MCF 10A (cell line): ENCODE results near the gene ADCY4. TPM values are rescaled to one million over a fixed set of nuclear protein-coding genes. Genes with fewer than 3 reads are reported as not detected.

ENCODE experiments used
- BruUV-seq: library from RNA; stranded (reverse); fragments of 400-500 nt; replicated peaks from 2 replicates; lab custom pipeline; 2021; lab: Mats Ljungman, UMichigan
- CTCF ChIA-PET: fragments of 300-600 bp; sonication (Branson Sonifier 250); formaldehyde crosslinking; extraction: SDS; loops from one replicate; lab custom pipeline; 2021; ENCODE audit warnings: antibody characterized with exemption, inconsistent platforms; lab: Yijun Ruan, JAX
- POLR2A ChIA-PET: fragments of 300-600, 350-650 bp; sonication (Branson Sonifier 250); formaldehyde crosslinking; extraction: SDS; loops from one replicate; lab custom pipeline; 2020; ENCODE audit warnings: antibody characterized with exemption, inconsistent platforms; lab: Yijun Ruan, JAX
- DNase-seq: peaks from one replicate; pipeline ENCODE4 v3.0.0-alpha.2; 2018; ENCODE audit not compliant: unreplicated experiment
- H3K27ac Mint-ChIP-seq: one replicate; pipeline ENCODE4 v1.8.0; 2022; ENCODE audit warnings: mild to moderate bottlenecking, low read depth, mixed read lengths; ENCODE audit not compliant: unreplicated experiment
- H3K27me3 Mint-ChIP-seq: one replicate; pipeline ENCODE4 v1.8.0; 2022; ENCODE audit warnings: mixed read lengths; ENCODE audit not compliant: insufficient read depth, unreplicated experiment
- H3K36me3 Mint-ChIP-seq: one replicate; pipeline ENCODE4 v1.8.0; 2022; ENCODE audit warnings: mild to moderate bottlenecking, moderate library complexity, mixed read lengths; ENCODE audit not compliant: insufficient read depth, unreplicated experiment
- H3K4me1 Mint-ChIP-seq: one replicate; pipeline ENCODE4 v1.8.0; 2022; ENCODE audit warnings: mixed read lengths; ENCODE audit not compliant: insufficient read depth, unreplicated experiment
- H3K4me3 Mint-ChIP-seq: one replicate; pipeline ENCODE4 v1.8.0; 2022; ENCODE audit warnings: mild to moderate bottlenecking, moderate library complexity, mixed read lengths; ENCODE audit not compliant: unreplicated experiment
- H3K9me3 Mint-ChIP-seq: one replicate; pipeline ENCODE4 v1.8.0; 2022; ENCODE audit warnings: mixed read lengths; ENCODE audit not compliant: unreplicated experiment
- intact Hi-C: fragments of 100-400 bp; cut with micrococcal nuclease; formaldehyde crosslinking; loops from 2 replicates; pipeline ENCODE4 v1.14.1; 2022
- total RNA-seq: library from RNA; stranded (reverse); gene quantifications from 2 replicates; pipeline ENCODE4 v1.2.3, GENCODE V29; 2022
- TF ChIP-seq, protein P1 (sequence below): fragments of 200-600 bp; IDR thresholded peaks from one replicate; pipeline ENCODE4 v1.8.0; 2022; ENCODE audit warnings: antibody characterized with exemption, mild to moderate bottlenecking; ENCODE audit not compliant: unreplicated experiment

Gene ADCY4
- total RNA-seq, 1 experiment from 2014 or later = not detected

DNA sequence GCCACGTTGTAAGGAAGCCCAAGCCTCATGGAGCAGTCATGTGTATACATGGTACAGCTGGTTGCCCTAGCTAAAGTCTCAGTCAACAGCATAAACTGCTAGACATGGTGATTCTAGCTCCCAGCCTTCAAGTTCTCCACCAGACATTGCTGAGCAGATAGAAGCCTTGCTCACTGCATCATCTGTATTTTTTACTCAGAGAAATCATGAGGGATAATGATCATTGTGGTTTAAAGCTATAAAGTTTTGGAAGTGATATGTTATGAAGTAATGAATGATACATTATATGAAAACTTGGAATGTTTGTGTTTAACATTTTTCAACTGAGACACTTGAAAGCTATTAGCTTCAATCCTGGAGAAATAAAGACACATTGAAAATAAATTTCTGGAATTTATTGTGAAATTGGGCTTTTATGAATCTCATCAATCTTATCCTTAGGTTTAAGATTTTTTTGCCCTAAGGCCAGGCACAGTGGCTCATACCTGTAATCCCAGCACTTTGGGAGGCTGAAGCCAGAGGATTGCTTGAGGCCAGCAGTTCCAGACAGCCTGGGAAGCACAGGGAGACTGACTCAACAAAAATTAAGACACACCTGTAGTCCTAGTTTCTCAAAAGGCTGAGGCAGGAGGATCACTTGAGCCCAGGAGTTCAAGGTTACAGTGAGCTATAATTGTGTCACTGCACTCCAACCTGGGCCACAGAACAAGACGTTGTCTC, 27.5 kb upstream of the ADCY4 start:
- Mint-ChIP-seq H3K27ac (no peak overlapping the region), H3K4me3 (no peak overlapping the region), H3K27me3 (no peaks in the 10 kb centered on the region), H3K36me3 (peaks cover 7% of the 10 kb centered on the region), H3K4me1 (peaks cover 22% of the 10 kb centered on the region), H3K9me3 (no peaks in the 10 kb centered on the region)
- ChIA-PET CTCF (interaction anchor here (0.5 to 4.0 kb wide), 10 partner anchors 9 to 1764 kb away, joined by 3 to 31 read pairs (median 10); partner anchors contain the start of genes ADCY4, CIDEB and KHNYN), POLR2A (interaction anchor here (0.7 to 1.5 kb wide), 6 partner anchors 11 to 80 kb away, joined by 3 to 7 read pairs (median 3); partner anchors contain the start of genes DHRS1, NOP9 and SDR39U1)
- intact Hi-C loops = no loop called here
- DNase-seq = no peak
- TF ChIP-seq, protein P1, sequence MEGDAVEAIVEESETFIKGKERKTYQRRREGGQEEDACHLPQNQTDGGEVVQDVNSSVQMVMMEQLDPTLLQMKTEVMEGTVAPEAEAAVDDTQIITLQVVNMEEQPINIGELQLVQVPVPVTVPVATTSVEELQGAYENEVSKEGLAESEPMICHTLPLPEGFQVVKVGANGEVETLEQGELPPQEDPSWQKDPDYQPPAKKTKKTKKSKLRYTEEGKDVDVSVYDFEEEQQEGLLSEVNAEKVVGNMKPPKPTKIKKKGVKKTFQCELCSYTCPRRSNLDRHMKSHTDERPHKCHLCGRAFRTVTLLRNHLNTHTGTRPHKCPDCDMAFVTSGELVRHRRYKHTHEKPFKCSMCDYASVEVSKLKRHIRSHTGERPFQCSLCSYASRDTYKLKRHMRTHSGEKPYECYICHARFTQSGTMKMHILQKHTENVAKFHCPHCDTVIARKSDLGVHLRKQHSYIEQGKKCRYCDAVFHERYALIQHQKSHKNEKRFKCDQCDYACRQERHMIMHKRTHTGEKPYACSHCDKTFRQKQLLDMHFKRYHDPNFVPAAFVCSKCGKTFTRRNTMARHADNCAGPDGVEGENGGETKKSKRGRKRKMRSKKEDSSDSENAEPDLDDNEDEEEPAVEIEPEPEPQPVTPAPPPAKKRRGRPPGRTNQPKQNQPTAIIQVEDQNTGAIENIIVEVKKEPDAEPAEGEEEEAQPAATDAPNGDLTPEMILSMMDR = no peak
- BruUV-seq = no TSS peak

- no peak for DNase-seq
- H3K36me3 Mint-ChIP-seq = no peaks in the 10 kb centered on the region
- BruUV-seq = no TSS peak
- TF ChIP-seq, protein P1 = no peak
- H3K27me3 Mint-ChIP-seq = no peaks in the 10 kb centered on the region
- POLR2A ChIA-PET = interaction anchor here (1.0 to 1.5 kb wide), 6 partner anchors 9 to 81 kb away, joined by 3 to 7 read pairs (median 3); partner anchors contain the start of gene SDR39U1
- H3K9me3 Mint-ChIP-seq = no peaks in the 10 kb centered on the region
- CTCF ChIA-PET = interaction anchor here (0.6 to 4.0 kb wide), 8 partner anchors 9 to 209 kb away, joined by 3 to 31 read pairs (median 12); partner anchors contain the start of genes ADCY4, CIDEB and KHNYN
- H3K4me3 Mint-ChIP-seq = no peak overlapping the region
- no peak overlapping the region for H3K27ac Mint-ChIP-seq
- intact Hi-C loops = no loop called here
- H3K4me1 Mint-ChIP-seq = peaks cover 14% of the 10 kb centered on the region
Measured at GRCh38 chr14:24361326-24361725, 26.5 kb upstream of the ADCY4 start.

GRCh38 chr14:24360281-24360680, 25.4 kb upstream of the ADCY4 start:
- Mint-ChIP-seq H3K27me3 (no peaks in the 10 kb centered on the region), H3K36me3 (no peaks in the 10 kb centered on the region), H3K4me1 (peaks cover 6% of the 10 kb centered on the region), H3K9me3 (no peaks in the 10 kb centered on the region), H3K4me3 (no peak overlapping the region), H3K27ac (no peak overlapping the region)
- no TSS peak for BruUV-seq
- TF ChIP-seq, protein P1 = no peak
- ChIA-PET POLR2A (interaction anchor here (0.6 to 1.0 kb wide), 2 partner anchors 67 to 71 kb away, joined by 3 to 4 read pairs; no protein-coding TSS in a partner anchor), CTCF (interaction anchor here (0.7 to 4.0 kb wide), 4 partner anchors 11 to 71 kb away, joined by 3 to 31 read pairs (median 4); partner anchors contain the start of gene KHNYN)
- DNase-seq = no peak
- intact Hi-C loops = no loop called here

DNA sequence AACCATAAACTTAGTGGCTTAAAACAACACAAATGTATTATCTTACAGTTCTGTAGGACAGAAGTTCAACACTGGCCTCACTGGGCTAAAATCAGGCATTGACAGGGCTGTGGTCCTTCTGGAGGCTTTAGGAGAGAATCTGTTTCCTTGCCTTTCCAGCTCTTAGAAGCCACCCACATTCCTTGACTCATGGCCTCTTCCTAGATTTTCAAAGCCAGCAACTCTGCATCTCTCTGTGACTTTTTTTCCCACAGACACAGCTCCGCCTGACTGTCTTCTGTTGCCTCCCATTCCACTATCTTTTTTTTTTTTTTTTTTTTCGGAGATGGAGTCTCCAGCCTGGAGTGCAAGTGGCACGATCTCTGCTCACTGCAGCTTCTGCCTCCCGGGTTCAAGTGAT, 21.3 kb upstream of the ADCY4 start:
- intact Hi-C loops = no loop called here
- Mint-ChIP-seq H3K36me3 (no peaks in the 10 kb centered on the region), H3K27me3 (no peaks in the 10 kb centered on the region), H3K4me1 (peaks cover 18% of the 10 kb centered on the region), H3K4me3 (no peak overlapping the region), H3K9me3 (no peaks in the 10 kb centered on the region), H3K27ac (no peak overlapping the region)
- ChIA-PET CTCF (interaction anchor here (0.6 to 1.8 kb wide), 6 partner anchors 10 to 187 kb away, joined by 3 to 8 read pairs (median 4); no protein-coding TSS in a partner anchor), POLR2A (interaction anchor here (0.6 to 1.4 kb wide), 3 partner anchors 69 to 210 kb away, joined by 3 read pairs; partner anchors contain the start of genes CBLN3, KHNYN and PSME2)
- TF ChIP-seq, protein P1 = no peak
- DNase-seq = no peak
- no TSS peak for BruUV-seq
